Uterus (tissue), 4 donors: ENCODE data around the gene NLRP6. TPM values are rescaled to one million over a fixed set of nuclear protein-coding genes. Genes with fewer than 3 reads are reported as not detected.
A peak's percentile ranks its signal among the peaks of the same experiment; 100 is the strongest.
"Not testable (repeated sequence)": the region's sequence is repeated elsewhere in the genome, so short reads cannot be mapped to it uniquely, and the experiment has no call there.

ENCODE experiments used
- DNase-seq, 2 donors: peaks; one replicate each; pipeline ENCODE4 v3.0.0-alpha.2; 2019 to 2020
- H3K27ac ChIP-seq, 2 donors: fragments of 200-600 bp; sonication (generic); 1 replicate in 1 of 2; 2 replicates in 1 of 2; pipeline ENCODE4 v1.5.1; 2016 to 2018
- H3K27me3 ChIP-seq, 2 donors: fragments of 200-600 bp; sonication (generic); one replicate each; pipeline ENCODE4 v1.5.1; 2018 to 2019; ENCODE audit warnings: control low read depth in 1 of 2
- H3K36me3 ChIP-seq, 2 donors: fragments of 200-600 bp; sonication (generic); one replicate each; pipeline ENCODE4 v1.5.1; 2019; ENCODE audit warnings: control low read depth in 1 of 2
- H3K4me1 ChIP-seq, 2 donors: fragments of 200-600 bp; sonication (generic); one replicate each; pipeline ENCODE4 v1.5.1; 2018 to 2019; ENCODE audit warnings: control low read depth in 1 of 2
- H3K4me3 ChIP-seq, 2 donors: fragments of 200-600 bp; sonication (generic); 1 replicate in 1 of 2; 2 replicates in 1 of 2; pipeline ENCODE4 v1.5.1; 2018 to 2019; ENCODE audit warnings: mild to moderate bottlenecking in 1 of 2
- H3K9me3 ChIP-seq, 2 donors: fragments of 200-600 bp; sonication (generic); one replicate each; pipeline ENCODE4 v1.5.1; 2019; ENCODE audit warnings: control low read depth in 1 of 2
- POLR2A ChIP-seq, 2 donors: fragments of 450-650 bp; IDR thresholded peaks; one replicate each; pipeline ENCODE4 v1.6.1; 2016; ENCODE audit warnings: antibody characterized with exemption in 2 of 2, mild to moderate bottlenecking in 1 of 2, moderate library complexity in 1 of 2
- intact Hi-C: fragments of 100-400 bp; cut with DNase I; formaldehyde crosslinking; loops from one replicate; pipeline ENCODE4 v1.15.1; 2023; ENCODE audit warnings: low total_unique reads
- total RNA-seq, 4 donors: library from RNA; depleted of rRNA in 3 of 4; stranded (reverse); fragments of >200 nt in 3 of 4; gene quantifications; one replicate each; pipeline versions ENCODE4 v1.1.0 to v1.2.4, GENCODE V29; 2014 to 2023
- TF ChIP-seq, protein P1 (sequence below), 4 experiments: fragments of 200-600 bp in 2 of 4; fragments of 450-650 bp in 2 of 4; sonication (generic) in 2 of 4; IDR thresholded peaks; one replicate each; pipeline ENCODE4 v1.5.1; 2016 to 2019; ENCODE audit warnings: antibody characterized with exemption in 4 of 4, mild to moderate bottlenecking in 2 of 4, moderate library complexity in 1 of 4
- donor health status: DM: yes; HTN: yes; CAD: no.

NLRP6 gene
- total RNA-seq, 4 donors from 2014 or later, result 0.30 to 0.51 TPM; not detected in 2

GRCh38 chr11:326592-326841 lies 48.3 kb downstream of the NLRP6 start:
- intact Hi-C loops, result no loop called here

DNA sequence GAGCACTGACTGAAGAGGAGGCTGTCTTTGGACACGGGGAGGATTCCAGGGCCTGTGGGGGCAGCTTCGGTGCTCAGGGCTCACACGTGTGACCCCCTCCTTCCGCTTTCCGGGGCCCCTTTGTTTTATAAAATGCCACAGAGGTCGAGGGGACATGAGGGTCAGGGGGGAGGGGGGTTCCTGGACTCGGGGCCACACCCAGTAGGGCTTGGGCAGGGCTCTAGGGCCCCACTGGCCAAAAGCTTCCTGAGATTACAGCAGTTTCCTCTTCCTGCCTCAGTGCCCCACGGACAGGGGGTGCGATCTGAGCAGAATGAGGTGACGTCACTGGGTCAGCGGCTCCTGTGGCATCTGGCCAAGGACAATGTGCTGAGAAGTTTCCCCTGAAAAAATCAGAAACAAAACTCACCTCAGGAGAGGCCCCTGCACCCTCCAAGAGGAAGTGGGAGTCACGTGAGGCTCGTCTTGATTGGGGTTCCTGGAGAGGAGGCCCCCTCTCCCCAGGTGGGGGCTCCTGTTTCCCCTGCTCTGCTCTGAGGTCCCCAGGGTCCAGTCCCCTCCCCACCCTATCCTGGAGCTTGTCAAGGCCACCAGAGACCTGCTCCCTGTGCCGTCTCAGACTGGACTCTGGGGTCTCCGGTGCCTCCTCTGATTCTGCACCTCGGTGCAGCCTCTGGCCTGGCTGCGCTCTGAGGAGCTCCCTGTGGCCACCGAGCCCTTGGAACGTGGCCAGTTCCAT lies 48.8 kb downstream of the NLRP6 start:
- Histone ChIP-seq H3K27ac (peak overlapping the region; percentile 91 to 98), H3K4me1 (peaks cover 5 to 25% of the 10 kb centered on the region in 2 donors), H3K36me3 (no peaks in the 10 kb centered on the region), H3K4me3 (no peak overlapping the region), H3K27me3 (no peaks in the 10 kb centered on the region), H3K9me3 (no peaks in the 10 kb centered on the region)
- peak; percentile 88 to 94 for DNase-seq
- intact Hi-C loops, result no loop called here
- TF ChIP-seq, protein P1, sequence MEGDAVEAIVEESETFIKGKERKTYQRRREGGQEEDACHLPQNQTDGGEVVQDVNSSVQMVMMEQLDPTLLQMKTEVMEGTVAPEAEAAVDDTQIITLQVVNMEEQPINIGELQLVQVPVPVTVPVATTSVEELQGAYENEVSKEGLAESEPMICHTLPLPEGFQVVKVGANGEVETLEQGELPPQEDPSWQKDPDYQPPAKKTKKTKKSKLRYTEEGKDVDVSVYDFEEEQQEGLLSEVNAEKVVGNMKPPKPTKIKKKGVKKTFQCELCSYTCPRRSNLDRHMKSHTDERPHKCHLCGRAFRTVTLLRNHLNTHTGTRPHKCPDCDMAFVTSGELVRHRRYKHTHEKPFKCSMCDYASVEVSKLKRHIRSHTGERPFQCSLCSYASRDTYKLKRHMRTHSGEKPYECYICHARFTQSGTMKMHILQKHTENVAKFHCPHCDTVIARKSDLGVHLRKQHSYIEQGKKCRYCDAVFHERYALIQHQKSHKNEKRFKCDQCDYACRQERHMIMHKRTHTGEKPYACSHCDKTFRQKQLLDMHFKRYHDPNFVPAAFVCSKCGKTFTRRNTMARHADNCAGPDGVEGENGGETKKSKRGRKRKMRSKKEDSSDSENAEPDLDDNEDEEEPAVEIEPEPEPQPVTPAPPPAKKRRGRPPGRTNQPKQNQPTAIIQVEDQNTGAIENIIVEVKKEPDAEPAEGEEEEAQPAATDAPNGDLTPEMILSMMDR (IDR thresholded peaks at IDR 0.05), result no peak
- TF ChIP-seq POLR2A (IDR thresholded peaks at IDR 0.05), result peak; percentile 38 to 47

More at GRCh38 chr11:326592-326841, 48.3 kb downstream of the NLRP6 start:
- Histone ChIP-seq H3K27ac (peak overlapping the region; percentile 91 to 98), H3K27me3 (no peaks in the 10 kb centered on the region), H3K4me3 (no peak overlapping the region), H3K36me3 (no peaks in the 10 kb centered on the region), H3K4me1 (peaks cover 5 to 25% of the 10 kb centered on the region in 2 donors), H3K9me3 (no peaks in the 10 kb centered on the region)
- no peak for DNase-seq
- TF ChIP-seq POLR2A (IDR thresholded peaks at IDR 0.05), result no peak
- TF ChIP-seq, protein P1 (IDR thresholded peaks at IDR 0.05), result no peak

GRCh38 chr11:327581-327923 lies 49.3 kb downstream of the NLRP6 start:
- intact Hi-C loops, result no loop called here
- no peak for TF ChIP-seq POLR2A (IDR thresholded peaks at IDR 0.05)
- TF ChIP-seq, protein P1 (IDR thresholded peaks at IDR 0.05), result no peak
- DNase-seq, result no peak
- Histone ChIP-seq H3K27me3 (no peaks in the 10 kb centered on the region), H3K4me3 (no peak overlapping the region), H3K4me1 (peaks cover 5 to 25% of the 10 kb centered on the region in 2 donors), H3K36me3 (no peaks in the 10 kb centered on the region), H3K27ac (peak overlapping the region; percentile 91 to 98), H3K9me3 (no peaks in the 10 kb centered on the region)

GRCh38 chr11:328012-328411 lies 49.8 kb downstream of the NLRP6 start:
- H3K9me3 ChIP-seq, result no peaks in the 10 kb centered on the region
- DNase-seq, result no peak
- no peak overlapping the region for H3K4me3 ChIP-seq
- no peaks in the 10 kb centered on the region for H3K27me3 ChIP-seq
- TF ChIP-seq POLR2A (IDR thresholded peaks at IDR 0.05), result no peak
- TF ChIP-seq, protein P1 (IDR thresholded peaks at IDR 0.05), result no peak
- intact Hi-C loops, result no loop called here
- peak overlapping the region; percentile 29 to 91 for H3K27ac ChIP-seq
- peaks cover 5 to 25% of the 10 kb centered on the region in 2 donors for H3K4me1 ChIP-seq
- no peaks in the 10 kb centered on the region for H3K36me3 ChIP-seq

DNA sequence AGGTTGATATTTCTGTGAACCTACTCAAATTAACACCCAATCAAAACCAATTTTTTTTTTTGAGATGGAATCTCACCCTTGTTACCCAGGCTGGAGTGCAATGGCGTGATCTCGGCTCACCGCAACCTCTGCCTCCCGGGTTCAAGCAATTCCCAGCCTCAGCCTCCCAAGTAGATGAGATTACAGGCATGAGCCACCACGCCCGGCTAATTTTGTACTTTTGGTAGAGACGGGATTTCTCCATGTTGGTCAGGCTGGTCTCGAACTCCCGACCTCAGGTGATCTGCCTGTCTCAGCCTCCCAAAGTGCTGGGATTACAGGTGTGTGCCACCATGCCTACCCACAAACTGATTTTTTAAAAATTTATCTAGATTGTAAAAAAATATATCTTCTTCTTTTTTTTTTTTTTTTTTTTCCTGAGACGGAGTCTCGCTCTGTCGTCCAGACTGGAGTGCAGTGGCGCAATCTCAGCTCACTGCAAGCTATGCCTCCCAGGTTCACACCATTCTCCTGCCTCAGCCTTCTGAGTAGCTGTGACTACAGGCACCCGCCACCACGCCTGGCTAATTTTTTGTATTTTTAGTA lies 50.4 kb downstream of the NLRP6 start:
- H3K27me3 ChIP-seq, H3K36me3 ChIP-seq, H3K9me3 ChIP-seq, DNase-seq, intact Hi-C loops, H3K4me3 ChIP-seq: not testable (repeated sequence)
- H3K4me1 ChIP-seq, result peaks cover 5 to 25% of the 10 kb centered on the region in 2 donors
- H3K27ac ChIP-seq, result peak overlapping the region; percentile 29 to 91
